ENCODE data around the gene CTIF. TPM values are rescaled to one million over a fixed set of nuclear protein-coding genes. Genes with fewer than 3 reads are reported as not detected.

Gene CTIF
- polyA plus RNA-seq, 1 experiment, result 40.2 TPM

- no peak overlapping the region for H3K4me3 ChIP-seq (ENCODE audit: low read depth, low read length)
- DNase-seq (ENCODE audit: low read depth, low spot score), result no peak
- no peaks in the 10 kb centered on the region for H3K9me3 ChIP-seq (ENCODE audit: control insufficient read depth, insufficient read depth, low read length)
- ChIA-PET CTCF (no interaction called here), POLR2A (no interaction called here)
- no peaks in the 10 kb centered on the region for H3K27me3 ChIP-seq (ENCODE audit: control insufficient read depth, insufficient read depth, low read length)
- no peak overlapping the region for H3K27ac ChIP-seq (ENCODE audit: low read depth, low read length)
- no peak for TF ChIP-seq CTCF (IDR thresholded peaks at IDR 0.05; ENCODE audit: low read depth, low read length)
These were observed 349.3 kb downstream of the CTIF start for GRCh38 chr18:48887905-48888772.

GRCh38 chr18:48888773-48889080, 349.9 kb downstream of the CTIF start:
- H3K27ac ChIP-seq (ENCODE audit: low read depth, low read length), result no peak overlapping the region
- POLR2A ChIA-PET, result no interaction called here
- no peaks in the 10 kb centered on the region for H3K9me3 ChIP-seq (ENCODE audit: control insufficient read depth, insufficient read depth, low read length)
- no peak overlapping the region for H3K4me3 ChIP-seq (ENCODE audit: low read depth, low read length)
- DNase-seq (ENCODE audit: low read depth, low spot score), result no peak
- H3K27me3 ChIP-seq (ENCODE audit: control insufficient read depth, insufficient read depth, low read length), result no peaks in the 10 kb centered on the region
- TF ChIP-seq CTCF (IDR thresholded peaks at IDR 0.05; ENCODE audit: low read depth, low read length), result no peak
- CTCF ChIA-PET, result no interaction called here

GRCh38 chr18:48889115-48889941, 350.5 kb downstream of the CTIF start:
- POLR2A ChIA-PET, result no interaction called here
- DNase-seq (ENCODE audit: low read depth, low spot score), result no peak
- CTCF ChIA-PET, result no interaction called here
- H3K4me3 ChIP-seq (ENCODE audit: low read depth, low read length), result no peak overlapping the region
- no peak for TF ChIP-seq CTCF (IDR thresholded peaks at IDR 0.05; ENCODE audit: low read depth, low read length)
- H3K27ac ChIP-seq (ENCODE audit: low read depth, low read length), result no peak overlapping the region
- no peaks in the 10 kb centered on the region; the same call in 1 of the 2 replicates for H3K9me3 ChIP-seq (ENCODE audit: control insufficient read depth, insufficient read depth, low read length)
- H3K27me3 ChIP-seq (ENCODE audit: control insufficient read depth, insufficient read depth, low read length), result no peaks in the 10 kb centered on the region

- no peak for DNase-seq (ENCODE audit: low read depth, low spot score)
- H3K27me3 ChIP-seq (ENCODE audit: control insufficient read depth, insufficient read depth, low read length), result no peaks in the 10 kb centered on the region
- no peak overlapping the region for H3K4me3 ChIP-seq (ENCODE audit: low read depth, low read length)
- no peak for TF ChIP-seq CTCF (IDR thresholded peaks at IDR 0.05; ENCODE audit: low read depth, low read length)
- ChIA-PET CTCF (no interaction called here), POLR2A (no interaction called here)
- H3K27ac ChIP-seq (ENCODE audit: low read depth, low read length), result no peak overlapping the region
- no peaks in the 10 kb centered on the region; the same call in 1 of the 2 replicates for H3K9me3 ChIP-seq (ENCODE audit: control insufficient read depth, insufficient read depth, low read length)
These were observed 351.3 kb downstream of the CTIF start for GRCh38 chr18:48889981-48890762.

All from AG04450 (cell line).